ENCODE results near the gene FSTL5.

DNA sequence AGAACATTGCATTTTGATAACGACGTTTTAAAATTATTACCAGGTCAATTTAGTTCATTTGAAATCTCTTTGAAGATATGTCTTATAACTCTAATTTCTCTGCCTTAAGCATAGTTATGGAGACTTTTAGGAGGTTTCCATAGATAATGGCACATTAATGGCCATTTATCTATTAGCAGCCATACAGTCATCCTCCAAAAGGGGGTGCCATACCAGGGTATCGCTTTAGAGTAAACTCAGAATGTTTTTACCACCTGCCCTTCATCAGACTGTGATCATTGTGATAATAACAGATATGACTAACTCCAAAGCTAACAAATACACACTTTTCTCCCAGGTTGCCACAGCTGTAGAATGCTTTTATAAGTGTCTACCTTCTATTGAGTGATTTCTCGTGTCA, 461.5 kb downstream of the FSTL5 start:
- TF ChIP-seq POLR2A (IDR thresholded peaks at IDR 0.05): no peak
- TF ChIP-seq, protein P1, sequence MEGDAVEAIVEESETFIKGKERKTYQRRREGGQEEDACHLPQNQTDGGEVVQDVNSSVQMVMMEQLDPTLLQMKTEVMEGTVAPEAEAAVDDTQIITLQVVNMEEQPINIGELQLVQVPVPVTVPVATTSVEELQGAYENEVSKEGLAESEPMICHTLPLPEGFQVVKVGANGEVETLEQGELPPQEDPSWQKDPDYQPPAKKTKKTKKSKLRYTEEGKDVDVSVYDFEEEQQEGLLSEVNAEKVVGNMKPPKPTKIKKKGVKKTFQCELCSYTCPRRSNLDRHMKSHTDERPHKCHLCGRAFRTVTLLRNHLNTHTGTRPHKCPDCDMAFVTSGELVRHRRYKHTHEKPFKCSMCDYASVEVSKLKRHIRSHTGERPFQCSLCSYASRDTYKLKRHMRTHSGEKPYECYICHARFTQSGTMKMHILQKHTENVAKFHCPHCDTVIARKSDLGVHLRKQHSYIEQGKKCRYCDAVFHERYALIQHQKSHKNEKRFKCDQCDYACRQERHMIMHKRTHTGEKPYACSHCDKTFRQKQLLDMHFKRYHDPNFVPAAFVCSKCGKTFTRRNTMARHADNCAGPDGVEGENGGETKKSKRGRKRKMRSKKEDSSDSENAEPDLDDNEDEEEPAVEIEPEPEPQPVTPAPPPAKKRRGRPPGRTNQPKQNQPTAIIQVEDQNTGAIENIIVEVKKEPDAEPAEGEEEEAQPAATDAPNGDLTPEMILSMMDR (IDR thresholded peaks at IDR 0.05): no peak
